ENCODE results near the gene GSTP1.
"Not testable (repeated sequence)": the region's sequence is repeated elsewhere in the genome, so short reads cannot be mapped to it uniquely, and the experiment has no call there.

DNA sequence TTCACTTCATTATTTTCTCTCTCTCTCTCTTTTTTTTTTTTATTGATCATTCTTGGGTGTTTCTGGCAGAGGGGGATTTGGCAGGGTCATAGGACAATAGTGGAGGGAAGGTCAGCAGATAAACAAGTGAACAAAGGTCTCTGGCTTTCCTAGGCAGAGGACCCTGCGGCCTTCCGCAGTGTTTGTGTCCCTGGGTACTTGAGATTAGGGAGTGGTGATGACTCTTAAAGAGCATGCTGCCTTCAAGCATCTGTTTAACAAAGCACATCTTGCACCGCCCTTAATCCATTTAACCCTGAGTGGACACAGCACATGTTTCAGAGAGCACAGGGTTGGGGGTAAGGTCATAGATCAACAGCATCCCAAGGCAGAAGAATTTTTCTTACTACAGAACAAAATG, 13.8 kb downstream of the GSTP1 start:
- TF ChIP-seq, protein P1, sequence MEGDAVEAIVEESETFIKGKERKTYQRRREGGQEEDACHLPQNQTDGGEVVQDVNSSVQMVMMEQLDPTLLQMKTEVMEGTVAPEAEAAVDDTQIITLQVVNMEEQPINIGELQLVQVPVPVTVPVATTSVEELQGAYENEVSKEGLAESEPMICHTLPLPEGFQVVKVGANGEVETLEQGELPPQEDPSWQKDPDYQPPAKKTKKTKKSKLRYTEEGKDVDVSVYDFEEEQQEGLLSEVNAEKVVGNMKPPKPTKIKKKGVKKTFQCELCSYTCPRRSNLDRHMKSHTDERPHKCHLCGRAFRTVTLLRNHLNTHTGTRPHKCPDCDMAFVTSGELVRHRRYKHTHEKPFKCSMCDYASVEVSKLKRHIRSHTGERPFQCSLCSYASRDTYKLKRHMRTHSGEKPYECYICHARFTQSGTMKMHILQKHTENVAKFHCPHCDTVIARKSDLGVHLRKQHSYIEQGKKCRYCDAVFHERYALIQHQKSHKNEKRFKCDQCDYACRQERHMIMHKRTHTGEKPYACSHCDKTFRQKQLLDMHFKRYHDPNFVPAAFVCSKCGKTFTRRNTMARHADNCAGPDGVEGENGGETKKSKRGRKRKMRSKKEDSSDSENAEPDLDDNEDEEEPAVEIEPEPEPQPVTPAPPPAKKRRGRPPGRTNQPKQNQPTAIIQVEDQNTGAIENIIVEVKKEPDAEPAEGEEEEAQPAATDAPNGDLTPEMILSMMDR (IDR thresholded peaks at IDR 0.05; ENCODE audit: low read depth, low read length, poor library complexity, severe bottlenecking) = not testable (repeated sequence)
- not testable (repeated sequence) for TF ChIP-seq EZH2phosphoT487 (IDR thresholded peaks at IDR 0.05; ENCODE audit: borderline replicate concordance, low read length)
